ENCODE results near the gene FOLR2.
A peak's percentile ranks its signal among the peaks of the same experiment; 100 is the strongest.

FOLR2 gene

GRCh38 chr11:72229925-72230763, 13.6 kb downstream of the FOLR2 start:
- no peak for DNase-seq (ENCODE audit: low spot score)

- no peak for DNase-seq (ENCODE audit: low spot score)
Measured at GRCh38 chr11:72230764-72231365, 14.3 kb downstream of the FOLR2 start.

DNA sequence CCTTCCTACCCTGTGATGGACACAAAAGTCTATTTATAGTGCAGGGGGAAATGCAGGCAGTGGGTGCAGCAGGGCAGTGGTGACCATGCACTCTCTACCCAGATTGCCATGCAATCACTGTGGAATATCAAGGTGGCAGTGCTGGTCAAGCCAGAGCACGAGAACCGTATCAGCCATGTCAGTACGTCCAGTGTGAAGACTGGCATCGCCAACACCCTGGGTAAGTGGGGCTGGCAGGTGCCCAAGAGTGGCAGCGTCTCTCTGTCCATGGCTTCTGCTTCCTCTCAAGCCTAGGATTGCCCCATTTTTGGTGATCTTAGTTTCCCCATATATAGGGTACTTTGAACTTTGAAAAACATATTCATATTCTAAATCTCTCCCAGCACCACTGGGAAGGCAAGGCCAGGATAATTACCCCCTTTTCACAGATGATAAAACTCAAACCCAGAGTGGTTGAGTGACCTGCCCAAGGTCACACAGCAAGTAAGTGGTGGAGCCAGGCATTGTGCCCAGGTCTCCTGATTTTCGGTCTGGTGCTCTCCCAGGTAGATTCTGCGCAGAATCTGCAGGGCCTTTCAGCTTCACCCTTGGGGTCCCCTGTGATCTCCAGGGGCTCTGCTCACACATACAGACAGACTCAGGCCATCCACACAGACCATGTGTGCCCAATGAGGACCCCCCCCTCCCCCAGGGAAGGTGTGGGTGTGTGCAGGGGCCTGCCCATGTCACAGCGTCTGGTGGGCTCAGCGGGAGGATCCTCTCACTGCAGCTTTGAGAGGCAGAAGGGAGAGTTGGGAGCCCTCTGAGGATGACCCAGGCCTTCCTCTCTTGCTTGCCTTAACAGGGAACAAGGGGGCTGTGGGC, 15.0 kb downstream of the FOLR2 start:
- no peak for DNase-seq (ENCODE audit: low spot score)

DNA sequence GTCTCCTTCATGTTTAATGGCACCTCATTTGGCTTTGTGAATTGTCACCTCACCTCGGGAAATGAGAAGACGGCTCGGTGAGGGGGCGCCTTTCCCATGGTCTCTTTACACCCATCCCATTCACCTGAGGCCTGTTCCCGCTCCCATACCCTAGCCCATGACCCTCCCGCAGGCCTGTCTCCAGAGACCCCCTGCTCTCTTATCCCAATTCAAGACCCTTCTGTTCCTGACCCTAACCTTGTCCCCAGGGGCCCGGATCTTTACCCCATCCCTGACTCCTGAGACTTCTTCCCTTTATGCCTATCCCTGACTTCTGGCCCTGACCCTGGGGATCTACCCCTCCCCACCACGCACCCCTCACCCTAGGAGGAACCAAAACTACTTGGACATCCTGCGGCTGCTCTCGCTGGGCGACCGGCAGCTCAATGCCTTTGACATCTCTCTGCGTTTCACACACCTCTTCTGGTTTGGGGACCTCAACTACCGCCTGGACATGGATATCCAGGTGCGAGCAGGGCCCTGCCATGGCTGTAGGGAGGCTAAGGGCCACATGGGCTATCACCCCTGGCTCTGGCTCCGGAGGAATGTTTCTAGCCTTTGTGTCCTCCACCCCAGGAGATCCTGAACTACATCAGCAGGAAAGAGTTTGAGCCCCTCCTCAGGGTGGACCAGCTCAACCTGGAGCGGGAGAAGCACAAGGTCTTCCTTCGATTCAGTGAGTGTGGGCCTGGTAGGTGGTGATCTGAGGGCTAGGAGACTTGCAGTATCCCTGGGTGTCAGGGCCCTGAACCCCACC, 15.9 kb downstream of the FOLR2 start:
- no peak for DNase-seq (ENCODE audit: low spot score)

- no peak for DNase-seq (ENCODE audit: low spot score)
Measured at GRCh38 chr11:72233056-72233772, 16.6 kb downstream of the FOLR2 start.

DNA sequence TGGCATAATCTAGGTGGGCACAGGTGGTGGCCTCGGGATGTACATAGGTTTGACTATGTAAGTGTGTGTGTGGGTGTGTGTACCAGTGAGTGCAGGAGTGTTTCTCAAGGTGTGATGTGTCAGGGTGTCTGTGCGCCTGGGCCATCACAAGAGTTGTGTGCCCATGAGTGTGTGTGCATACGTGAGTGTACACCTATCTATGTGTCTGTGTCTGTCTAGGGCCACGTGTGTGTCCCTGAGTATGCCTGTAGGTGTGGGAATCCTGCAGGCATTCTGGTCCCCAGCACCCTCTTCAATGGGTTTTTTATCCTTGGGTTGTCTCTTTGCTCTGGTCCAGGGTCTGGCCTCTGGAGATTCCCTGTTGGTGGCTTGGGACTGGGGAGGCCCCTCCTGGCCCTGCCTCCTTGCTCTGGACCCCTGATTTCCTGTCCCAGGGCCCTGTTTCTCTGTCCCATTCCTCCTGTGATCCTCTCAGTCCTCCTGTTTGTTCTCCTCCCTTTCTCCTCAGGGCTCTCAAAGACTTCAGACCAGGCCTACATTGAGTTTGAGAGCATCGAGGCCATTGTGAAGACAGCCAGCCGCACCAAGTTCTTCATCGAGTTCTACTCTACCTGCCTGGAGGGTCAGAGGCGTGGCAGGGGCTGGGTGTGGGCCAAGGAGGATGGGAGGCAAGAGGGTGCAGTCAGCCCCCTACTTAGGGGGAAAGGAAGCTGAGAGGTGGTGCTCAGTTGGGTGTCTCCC, 17.3 kb downstream of the FOLR2 start:
- no peak for DNase-seq (ENCODE audit: low spot score)

GRCh38 chr11:72234514-72234830, 17.9 kb downstream of the FOLR2 start:
- DNase-seq (ENCODE audit: low spot score): no peak

DNA sequence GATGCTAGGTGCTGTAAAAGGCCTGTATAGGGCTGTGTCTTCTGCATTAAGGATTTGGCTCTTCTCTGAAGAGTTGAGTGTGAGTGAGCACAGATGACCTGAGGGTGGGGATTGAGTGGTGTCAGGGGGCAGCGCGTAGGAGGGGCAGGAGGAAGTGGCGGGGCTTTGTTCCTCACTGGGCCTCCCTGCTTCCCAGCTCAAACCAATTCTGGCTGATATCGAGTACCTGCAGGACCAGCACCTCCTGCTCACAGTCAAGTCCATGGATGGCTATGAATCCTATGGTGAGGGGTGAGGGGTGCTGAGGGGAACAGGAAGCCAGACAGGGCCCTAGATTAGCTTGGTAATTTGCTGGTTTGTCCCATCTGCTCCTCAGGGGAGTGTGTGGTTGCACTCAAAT, 18.3 kb downstream of the FOLR2 start:
- DNase-seq (ENCODE audit: low spot score): no peak

DNA sequence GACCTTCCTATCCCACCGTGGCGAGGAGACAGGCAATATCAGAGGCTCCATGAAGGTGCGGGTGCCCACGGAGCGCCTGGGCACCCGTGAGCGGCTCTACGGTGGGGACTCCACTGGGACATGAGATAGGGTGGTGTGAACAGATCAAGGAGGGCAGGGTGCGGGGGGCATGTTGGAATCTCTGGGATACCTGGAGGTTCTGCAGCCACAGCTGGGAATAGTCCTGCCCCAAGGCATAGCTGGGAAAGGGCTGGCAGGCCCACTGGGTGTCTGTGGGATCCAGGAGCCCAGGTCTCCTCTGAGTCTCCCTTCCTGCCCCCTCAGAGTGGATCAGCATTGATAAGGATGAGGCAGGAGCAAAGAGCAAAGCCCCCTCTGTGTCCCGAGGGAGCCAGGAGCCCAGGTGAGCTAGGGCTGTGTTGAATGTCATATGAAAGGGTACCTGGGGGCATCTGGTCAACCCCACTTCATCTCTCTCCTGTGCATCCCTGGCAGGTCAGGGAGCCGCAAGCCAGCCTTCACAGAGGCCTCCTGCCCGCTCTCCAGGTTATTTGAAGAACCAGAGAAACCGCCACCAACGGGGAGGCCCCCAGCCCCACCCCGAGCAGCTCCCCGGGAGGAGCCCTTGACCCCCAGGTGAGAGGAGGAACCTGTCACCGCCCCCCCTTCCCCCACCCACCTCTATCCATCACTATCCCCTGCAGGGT, 18.9 kb downstream of the FOLR2 start:
- DNase-seq (ENCODE audit: low spot score): no peak

DNA sequence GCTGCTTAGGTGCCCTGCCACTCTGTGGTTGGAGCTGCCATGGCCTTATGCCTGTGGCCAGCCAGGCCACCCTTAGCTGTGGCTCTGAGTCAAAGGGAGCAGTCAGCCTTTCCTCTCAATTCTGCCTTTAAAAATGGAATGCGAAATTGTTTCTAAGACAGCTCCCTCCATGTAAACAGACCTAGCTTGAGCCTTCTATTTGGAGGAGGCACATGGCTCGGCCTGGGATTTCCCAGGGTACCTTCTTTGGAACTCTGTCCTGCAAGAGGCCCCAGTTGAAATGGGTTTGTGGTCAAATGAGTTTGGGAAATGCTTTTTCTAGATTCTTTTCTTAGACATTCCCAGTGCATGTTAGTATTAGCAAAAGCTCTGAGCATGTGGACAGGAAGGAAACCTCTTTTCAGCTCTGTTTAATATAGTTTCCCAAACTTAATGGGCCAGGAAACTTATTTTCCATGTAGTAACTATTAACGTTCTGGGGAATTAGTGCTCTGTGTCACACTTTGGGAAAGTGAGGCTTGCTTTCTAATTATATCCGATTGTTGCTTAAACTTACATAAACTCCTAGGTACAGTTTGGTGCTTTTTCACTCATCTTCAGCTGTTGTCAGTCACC, 19.6 kb downstream of the FOLR2 start:
- no peak for DNase-seq (ENCODE audit: low spot score)

GRCh38 chr11:72236774-72237111, 20.1 kb downstream of the FOLR2 start:
- DNase-seq (ENCODE audit: low spot score): no peak

GRCh38 chr11:72237112-72237931, 20.7 kb downstream of the FOLR2 start:
- DNase-seq (ENCODE audit: low spot score): no peak

- peak; percentile 66 for DNase-seq (ENCODE audit: low spot score)
Measured at GRCh38 chr11:72238040-72238450, 21.5 kb downstream of the FOLR2 start.

DNA sequence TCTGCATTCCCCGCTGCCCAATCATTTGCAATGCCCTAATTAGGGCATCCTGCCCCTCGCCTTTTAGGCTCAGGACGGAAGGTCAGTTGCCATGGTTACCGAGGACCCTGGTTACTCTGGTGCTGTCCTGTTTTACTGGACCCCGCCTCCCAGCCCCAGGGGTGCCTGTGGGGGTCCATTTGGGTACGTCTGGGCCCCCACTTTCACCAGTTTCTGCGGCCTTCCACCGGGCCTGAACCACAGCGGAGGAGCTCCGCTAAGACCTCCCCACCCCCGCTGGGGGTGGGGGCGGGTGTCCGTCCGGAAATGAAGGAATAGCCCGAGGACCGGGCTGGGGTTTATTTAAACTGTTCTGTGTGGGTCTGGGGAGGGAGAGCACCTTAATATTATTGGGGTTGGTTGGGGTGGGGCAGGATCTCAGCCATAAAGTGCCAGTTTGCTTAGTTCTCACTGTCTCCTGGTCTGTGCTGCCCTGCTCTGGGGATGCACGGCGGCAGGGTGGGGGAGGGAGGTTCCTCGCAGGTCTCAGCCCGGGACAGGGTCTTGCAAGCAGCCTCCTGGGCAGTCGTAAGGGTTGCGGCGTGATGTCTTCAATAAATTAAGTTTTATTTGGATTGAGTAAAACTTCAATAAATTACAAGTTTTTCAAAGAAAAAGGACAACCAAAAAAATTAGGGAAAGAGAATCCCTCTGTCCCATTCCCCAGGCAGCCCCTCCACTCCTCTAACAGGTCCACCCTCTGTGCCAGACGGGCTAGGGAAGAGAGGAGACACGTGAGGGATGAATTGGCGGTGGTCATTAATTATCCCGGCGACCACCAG, 22.1 kb downstream of the FOLR2 start:
- DNase-seq (ENCODE audit: low spot score): no peak

DNA sequence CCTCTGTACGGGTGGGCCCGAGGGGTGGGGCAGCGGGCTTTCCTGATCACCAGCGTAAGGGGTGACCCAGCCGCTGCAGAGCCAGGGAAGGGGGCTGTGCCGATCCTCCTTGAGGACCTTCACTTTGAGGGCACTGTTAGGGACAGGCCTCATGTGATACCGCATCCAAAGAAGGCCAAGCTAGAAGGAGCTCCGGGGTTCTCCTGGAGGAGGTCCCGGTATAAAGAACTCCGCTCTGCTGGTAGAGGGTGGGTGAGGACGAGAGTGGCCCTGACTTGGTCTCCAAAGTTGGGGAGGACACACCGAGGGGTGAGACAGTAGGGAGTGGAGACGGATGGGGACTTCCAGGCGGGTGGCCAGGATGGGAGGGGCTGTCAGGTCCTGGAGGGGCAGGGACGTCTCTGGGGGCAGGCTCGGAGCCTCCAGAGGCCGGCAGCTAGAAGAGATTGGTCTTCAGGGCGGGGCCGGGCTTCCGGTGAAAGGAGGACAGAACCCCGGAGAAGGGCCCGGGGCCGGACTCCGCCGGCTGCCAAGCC, 22.8 kb downstream of the FOLR2 start:
- DNase-seq (ENCODE audit: low spot score): peak; percentile 64

- no peak for DNase-seq (ENCODE audit: low spot score)
Measured at GRCh38 chr11:72239849-72240460, 23.4 kb downstream of the FOLR2 start.
